Spleen (tissue), 7 donors: Measurements from ENCODE around the gene NDUFB3.

Experiments used
- POLR2A ChIP-seq, 3 donors: fragments of 450-650 bp; IDR thresholded peaks; one replicate each; pipeline ENCODE4 v1.5.1; 2017; ENCODE audit warnings: antibody characterized with exemption in 3 of 3, mild to moderate bottlenecking in 1 of 3
- TF ChIP-seq, protein P1 (sequence below), 11 experiments: fragments of 200-600 bp in 7 of 11; fragments of 450-650 bp in 4 of 11; sonication (generic) in 4 of 11; IDR thresholded peaks in 8 of 11; conservative IDR thresholded peaks in 3 of 11; 1 replicate in 7 of 11; 2 replicates in 4 of 11; pipeline versions ENCODE4 v1.4.0 to v1.8.0; 2016 to 2021; ENCODE audit warnings: antibody characterized with exemption in 11 of 11, inconsistent platforms in 4 of 11, mild to moderate bottlenecking in 1 of 11
- donor health status: DM: no; HTN: no; CAD: no; lungs with moderate emphysema.
- donor health status: DM: no; HTN: no; CAD: no.
- donor health status: DM: no; HTN: no; CAD: no.

DNA sequence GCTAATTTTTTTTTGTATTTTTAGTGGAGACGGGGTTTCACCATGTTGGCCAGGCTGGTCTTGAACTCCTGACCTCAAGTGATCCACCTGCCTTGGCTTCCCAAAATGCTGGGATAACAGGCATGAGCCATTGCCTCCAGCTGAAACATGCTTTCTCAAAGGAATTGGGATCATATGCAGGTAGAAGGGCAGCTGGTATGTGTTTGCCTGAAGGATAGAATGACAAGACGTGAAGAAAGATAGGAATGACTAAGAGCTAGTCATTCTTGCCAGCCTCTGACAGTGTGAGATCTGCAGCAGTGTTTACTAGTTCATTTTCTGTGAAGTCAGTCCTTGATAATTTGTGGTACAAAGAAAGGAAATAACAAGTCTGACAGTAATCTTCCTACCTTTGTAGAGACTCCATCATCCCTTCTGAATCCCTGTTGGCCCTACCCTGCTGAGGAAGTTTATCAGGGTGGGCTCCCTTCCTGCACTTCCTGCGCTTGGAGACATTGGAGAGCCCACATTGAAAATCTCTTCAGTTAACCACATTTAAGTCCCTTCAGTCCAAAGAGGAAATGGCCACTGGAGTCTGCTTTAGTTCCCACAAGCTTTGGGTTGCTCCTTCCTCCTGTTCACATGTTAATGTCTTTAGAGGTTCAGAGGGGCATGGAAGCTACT is 58.9 kb downstream of the NDUFB3 start:
- TF ChIP-seq, protein P1, sequence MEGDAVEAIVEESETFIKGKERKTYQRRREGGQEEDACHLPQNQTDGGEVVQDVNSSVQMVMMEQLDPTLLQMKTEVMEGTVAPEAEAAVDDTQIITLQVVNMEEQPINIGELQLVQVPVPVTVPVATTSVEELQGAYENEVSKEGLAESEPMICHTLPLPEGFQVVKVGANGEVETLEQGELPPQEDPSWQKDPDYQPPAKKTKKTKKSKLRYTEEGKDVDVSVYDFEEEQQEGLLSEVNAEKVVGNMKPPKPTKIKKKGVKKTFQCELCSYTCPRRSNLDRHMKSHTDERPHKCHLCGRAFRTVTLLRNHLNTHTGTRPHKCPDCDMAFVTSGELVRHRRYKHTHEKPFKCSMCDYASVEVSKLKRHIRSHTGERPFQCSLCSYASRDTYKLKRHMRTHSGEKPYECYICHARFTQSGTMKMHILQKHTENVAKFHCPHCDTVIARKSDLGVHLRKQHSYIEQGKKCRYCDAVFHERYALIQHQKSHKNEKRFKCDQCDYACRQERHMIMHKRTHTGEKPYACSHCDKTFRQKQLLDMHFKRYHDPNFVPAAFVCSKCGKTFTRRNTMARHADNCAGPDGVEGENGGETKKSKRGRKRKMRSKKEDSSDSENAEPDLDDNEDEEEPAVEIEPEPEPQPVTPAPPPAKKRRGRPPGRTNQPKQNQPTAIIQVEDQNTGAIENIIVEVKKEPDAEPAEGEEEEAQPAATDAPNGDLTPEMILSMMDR (IDR thresholded peaks at IDR 0.05 in 8 of 11, conservative IDR thresholded peaks at IDR 0.05 in 3 of 11): no peak
- TF ChIP-seq POLR2A (IDR thresholded peaks at IDR 0.05): no peak
